GM08714 (cell line): ENCODE results near the gene PLBD1.

Experiments
- H3K4me3 ChIP-seq: fragments of 200-500 bp; sonication (Bioruptor generic); 2 replicates; pipeline ENCODE4 v1.5.1; 2014; ENCODE audit warnings: mild to moderate bottlenecking, low read length, inconsistent platforms
- ZNF274 ChIP-seq: IDR thresholded peaks from 2 replicates; pipeline ENCODE4 v1.6.1; 2012; ENCODE audit warnings: mild to moderate bottlenecking, low read depth, low read length

The PLBD1 gene, protein sequence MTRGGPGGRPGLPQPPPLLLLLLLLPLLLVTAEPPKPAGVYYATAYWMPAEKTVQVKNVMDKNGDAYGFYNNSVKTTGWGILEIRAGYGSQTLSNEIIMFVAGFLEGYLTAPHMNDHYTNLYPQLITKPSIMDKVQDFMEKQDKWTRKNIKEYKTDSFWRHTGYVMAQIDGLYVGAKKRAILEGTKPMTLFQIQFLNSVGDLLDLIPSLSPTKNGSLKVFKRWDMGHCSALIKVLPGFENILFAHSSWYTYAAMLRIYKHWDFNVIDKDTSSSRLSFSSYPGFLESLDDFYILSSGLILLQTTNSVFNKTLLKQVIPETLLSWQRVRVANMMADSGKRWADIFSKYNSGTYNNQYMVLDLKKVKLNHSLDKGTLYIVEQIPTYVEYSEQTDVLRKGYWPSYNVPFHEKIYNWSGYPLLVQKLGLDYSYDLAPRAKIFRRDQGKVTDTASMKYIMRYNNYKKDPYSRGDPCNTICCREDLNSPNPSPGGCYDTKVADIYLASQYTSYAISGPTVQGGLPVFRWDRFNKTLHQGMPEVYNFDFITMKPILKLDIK

DNA sequence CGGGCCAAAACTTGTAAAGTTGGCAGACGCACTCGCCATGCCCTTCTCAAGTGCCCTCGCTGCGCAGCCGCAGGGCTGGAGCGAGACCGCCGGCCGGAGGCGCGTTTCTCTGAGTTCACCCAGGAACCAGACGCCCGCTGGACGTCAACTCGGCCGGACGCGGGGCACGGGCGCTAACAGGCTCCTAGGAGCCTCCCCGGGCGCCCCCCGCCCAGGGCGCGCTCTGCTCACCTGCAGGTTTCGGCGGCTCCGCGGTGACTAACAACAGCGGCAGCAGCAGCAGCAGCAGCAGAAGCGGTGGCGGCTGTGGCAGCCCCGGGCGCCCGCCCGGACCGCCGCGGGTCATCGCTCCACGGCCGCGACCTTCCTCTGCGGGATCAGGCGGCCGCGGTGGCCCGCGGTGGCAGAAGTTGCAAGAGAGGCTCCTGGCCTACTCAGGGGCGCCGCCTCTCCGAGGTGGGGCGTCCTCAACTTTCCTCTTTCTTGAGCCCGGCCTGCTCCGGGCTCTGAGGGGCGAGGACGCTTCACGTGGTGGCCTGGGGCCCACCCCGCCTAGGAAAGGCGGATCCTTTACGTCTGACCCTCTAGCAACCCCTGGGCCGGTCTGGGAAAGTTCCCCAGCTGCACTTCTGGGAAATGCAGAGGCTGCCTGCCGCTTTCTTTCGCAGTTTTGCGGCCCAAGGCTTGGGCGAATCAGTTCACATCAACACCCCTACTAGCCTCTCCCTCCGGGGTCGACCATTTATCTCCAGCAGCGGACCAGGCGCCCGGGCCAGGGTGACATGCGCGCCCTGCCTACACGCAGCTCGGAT lies at the start of gene PLBD1:
TSS of gene PLBD1 (minus strand) at position 533 of the 812 bp plus-strand sequence. CDS start at position 346, 187 bp downstream.
- TF ChIP-seq ZNF274 = no peak
- H3K4me3 ChIP-seq = peak within 1 kb of the TSS; percentile 37; the same call in 1 of the 2 replicates

DNA sequence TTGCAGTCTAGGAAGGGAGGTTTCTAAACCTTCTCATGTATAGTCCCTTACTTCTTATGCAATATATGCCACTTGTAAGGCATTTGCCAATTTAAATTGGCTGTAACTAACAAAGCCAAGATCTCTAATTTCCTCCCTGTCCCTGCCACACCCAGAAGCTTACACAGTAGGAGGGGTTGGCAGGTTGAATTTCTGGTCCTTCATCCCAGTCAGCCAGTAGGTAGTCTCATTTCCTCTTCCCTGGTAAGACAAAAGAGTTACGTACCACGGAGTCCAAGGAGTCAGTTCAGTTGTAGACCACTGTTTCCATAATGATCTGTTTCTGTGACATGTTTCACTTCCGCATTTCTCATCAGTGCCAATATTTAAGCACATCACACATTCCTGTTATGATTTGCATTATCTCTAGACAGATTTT lies 47.0 kb upstream of the PLBD1 start:
- no peak for TF ChIP-seq ZNF274
- H3K4me3 ChIP-seq = peak overlapping the region; percentile 49; the same call in 1 of the 2 replicates

DNA sequence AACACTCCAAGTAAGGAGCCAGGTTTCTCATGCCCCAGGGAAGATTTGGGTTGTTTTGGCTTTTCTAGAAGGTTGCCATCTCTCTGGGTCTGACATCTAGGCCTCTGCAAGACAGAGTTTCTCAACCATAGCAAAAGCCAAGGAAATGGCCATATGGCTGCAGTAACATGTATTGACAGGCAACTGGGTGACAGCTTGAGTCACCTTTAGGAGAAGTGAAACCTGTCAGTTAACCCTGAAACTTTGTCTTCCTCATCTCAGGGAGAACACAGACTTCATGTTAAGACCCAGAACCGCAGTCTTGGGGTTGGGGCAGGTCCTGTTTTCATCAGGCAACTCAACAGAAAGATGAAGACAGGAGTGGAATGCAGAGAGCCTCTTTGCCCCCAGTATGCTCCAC lies 46.0 kb upstream of the PLBD1 start:
- H3K4me3 ChIP-seq = peak overlapping the region; percentile 29; the same call in 1 of the 2 replicates
- TF ChIP-seq ZNF274 = no peak

DNA sequence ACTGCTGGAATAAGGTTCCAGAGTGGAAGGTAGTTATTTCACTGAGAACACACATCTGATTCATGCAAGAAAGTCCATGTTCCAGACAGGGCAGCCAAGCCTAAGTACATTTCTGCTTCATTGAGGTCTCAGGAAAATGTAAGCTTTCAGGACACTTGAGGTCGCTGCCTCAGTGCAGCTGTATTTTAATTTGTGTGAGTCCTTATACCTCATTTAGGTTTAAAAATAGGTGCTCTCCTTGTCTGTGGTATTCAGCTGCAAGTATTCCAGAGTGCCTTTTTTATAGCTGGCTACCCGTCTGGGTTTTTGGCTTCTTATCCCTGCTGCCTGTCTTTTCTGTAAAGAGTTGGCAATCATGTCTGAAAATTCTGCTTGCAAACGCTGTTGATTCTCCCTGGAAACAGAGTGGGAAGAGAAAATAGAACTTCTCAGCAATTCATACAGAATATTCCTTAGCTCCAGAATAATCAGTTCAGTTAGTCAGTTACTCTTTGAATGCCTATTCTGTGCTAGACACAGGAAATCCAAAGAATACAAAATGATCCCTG lies 45.3 kb upstream of the PLBD1 start:
- no peak overlapping the region; the same call in 1 of the 2 replicates for H3K4me3 ChIP-seq
- no peak for TF ChIP-seq ZNF274

DNA sequence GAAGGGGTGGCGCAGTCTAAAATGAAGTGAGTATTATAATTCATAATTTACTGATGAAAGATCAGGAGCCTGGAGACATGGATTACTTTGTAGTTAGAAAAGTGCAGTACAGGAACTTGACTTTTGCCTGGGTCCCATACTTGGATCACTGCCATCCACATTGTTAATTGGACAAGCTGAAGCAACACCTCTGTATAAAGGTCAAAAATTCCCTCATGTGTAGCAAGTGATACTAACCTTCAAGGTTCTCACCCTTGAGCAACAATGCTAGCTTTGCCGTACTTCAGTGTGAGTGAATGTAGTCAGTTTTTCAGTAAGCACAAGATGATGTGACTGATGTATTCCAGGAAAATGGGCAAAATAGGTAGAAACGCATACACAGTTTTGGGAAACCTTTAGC lies 44.6 kb upstream of the PLBD1 start:
- no peak for TF ChIP-seq ZNF274
- no peak overlapping the region for H3K4me3 ChIP-seq

DNA sequence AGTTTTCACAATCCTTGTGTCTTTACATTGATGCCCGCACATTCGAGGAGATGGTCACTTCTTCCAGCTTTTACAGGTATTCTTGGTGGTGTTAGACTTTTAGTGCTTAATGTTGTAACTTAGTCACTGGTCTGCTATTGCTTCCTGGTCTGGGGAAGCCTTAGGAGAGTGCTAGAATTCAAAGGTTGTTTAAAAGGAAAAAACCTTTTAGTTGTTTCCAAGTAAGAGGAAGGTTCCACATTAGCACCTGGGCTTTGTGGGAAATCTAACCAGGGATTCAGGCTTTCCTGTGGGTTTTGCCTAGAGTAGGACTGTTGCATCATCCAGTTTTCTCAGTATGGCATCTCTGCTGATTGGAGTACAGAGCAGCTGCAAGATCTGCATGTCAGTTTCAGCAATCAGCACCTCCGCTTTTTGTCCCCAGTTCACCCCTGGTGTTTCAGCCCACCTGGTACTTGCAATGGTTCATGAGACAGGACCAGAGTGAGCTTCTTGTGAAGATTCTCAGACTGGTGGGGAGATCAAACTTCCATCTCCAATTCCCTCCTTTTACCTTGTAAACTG lies 44.0 kb upstream of the PLBD1 start:
- no peak overlapping the region for H3K4me3 ChIP-seq
- no peak for TF ChIP-seq ZNF274

DNA sequence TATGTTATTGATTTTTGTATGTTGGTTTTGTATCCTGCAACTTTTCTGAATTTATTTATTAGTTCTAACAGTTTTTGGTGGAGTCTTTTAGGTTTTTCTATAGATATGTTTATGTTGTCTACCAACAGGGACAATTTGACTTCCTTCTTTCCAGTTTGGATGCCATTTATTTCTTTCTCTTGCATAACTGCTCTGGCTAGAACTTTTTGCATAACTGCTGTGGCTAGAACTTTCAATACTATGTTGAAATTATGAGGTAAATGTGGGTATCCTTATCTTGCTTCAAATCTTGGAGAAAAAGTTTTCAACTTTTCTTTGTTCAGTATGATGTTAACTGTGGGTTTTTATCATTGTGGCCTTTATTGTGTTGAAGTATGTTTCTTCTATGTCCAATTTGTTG lies 39.9 kb upstream of the PLBD1 start:
- TF ChIP-seq ZNF274 = no peak
- no peak overlapping the region for H3K4me3 ChIP-seq

DNA sequence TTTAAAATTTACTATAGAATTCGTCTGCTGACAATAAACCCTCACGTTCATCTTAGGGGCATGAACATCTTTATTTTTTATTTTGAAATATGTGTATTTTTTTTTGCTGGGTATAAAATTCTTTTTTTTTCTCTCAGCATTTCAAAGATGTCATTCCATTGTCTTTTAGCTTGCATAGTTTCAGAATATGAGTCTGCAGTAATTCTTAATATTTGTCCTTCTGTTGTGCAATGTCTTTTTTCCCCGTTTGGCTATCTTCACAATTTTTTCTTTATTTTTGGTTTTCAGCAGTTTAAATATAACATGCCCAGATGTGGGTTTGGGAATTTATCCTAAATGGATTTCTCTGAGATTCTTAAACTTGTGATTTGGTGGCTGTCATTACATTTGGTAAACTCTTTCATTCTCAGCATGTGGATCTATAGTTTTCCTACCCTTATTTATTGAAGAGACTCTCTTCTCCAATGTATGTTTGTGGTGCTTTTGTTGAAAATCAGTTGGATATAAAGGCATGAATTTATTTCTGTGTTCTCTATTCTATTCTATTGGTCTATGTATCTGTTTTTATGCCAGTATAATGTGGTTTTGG lies 37.8 kb upstream of the PLBD1 start:
- no peak for TF ChIP-seq ZNF274
- H3K4me3 ChIP-seq = no peak overlapping the region

DNA sequence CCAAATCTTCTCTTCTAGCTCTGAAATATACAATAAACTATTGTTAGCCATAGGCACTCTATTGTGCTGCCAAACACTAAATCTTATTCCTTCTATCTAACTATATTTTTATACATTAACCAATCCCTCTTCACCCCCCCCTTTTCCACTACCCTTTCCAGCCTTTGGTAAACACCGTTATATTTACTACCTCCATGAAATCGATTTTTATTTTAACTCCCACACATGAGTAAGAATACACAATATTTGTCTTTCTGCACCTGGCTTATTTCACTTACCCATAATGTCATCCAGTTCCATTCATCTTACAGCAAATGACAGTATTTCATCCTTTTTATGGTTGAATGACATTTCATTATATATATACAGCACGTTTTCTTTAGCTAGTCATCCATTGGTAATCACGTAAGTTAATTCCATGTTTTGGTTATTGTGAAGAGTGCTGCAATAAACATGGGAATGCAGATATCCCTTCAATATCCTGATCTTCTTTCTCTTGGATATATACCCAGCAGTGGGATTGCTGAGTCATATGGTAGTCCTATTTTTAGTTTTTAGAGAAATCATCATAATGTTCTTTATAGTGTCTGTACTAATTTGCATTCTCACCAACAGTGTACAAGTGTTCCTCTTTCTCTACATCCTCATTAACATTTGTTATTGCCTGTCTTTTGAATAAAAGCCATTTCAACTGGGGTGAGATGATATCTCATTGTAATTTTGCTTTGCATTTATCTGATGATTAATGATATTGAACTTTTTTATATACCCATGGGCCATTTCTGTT lies 34.2 kb upstream of the PLBD1 start:
- TF ChIP-seq ZNF274 = no peak
- no peak overlapping the region for H3K4me3 ChIP-seq

DNA sequence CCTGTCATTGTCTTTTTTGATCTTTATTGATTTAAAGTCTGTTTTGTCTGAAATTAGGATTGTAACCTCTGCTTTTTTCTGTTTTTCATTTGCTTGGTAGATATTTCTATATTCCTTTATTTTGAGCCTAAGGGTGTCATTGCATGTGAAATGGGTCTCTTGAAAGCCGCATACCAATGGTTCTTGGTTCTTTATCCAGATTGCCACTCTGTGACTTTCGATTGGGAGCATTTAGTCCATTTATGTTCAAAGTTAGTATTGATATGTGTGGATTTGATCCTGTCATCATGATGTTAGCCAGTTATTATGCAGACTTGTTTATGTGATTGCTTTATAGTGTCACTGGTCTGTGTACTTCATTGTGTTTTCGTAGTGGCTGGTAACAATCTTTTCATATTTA lies 29.8 kb upstream of the PLBD1 start:
- no peak for TF ChIP-seq ZNF274
- H3K4me3 ChIP-seq = no peak overlapping the region

DNA sequence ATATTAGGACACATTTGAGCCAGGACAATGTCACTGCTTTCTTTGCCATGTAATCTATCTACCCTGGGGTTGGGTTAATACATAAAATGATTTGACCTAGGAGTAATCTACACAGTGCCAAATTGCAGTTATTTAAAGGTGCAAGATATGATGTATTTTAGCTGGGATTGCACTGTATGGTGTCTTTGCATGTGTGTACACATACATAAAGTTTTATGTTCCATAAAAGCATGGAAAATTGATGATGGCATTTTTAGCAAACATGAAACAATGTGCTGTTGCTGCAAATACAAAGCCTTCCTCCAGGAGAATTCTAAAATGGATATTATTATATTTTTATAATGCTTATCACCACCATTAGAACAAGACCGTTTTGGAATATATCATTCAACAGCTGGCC lies 24.0 kb upstream of the PLBD1 start:
- TF ChIP-seq ZNF274 = no peak

DNA sequence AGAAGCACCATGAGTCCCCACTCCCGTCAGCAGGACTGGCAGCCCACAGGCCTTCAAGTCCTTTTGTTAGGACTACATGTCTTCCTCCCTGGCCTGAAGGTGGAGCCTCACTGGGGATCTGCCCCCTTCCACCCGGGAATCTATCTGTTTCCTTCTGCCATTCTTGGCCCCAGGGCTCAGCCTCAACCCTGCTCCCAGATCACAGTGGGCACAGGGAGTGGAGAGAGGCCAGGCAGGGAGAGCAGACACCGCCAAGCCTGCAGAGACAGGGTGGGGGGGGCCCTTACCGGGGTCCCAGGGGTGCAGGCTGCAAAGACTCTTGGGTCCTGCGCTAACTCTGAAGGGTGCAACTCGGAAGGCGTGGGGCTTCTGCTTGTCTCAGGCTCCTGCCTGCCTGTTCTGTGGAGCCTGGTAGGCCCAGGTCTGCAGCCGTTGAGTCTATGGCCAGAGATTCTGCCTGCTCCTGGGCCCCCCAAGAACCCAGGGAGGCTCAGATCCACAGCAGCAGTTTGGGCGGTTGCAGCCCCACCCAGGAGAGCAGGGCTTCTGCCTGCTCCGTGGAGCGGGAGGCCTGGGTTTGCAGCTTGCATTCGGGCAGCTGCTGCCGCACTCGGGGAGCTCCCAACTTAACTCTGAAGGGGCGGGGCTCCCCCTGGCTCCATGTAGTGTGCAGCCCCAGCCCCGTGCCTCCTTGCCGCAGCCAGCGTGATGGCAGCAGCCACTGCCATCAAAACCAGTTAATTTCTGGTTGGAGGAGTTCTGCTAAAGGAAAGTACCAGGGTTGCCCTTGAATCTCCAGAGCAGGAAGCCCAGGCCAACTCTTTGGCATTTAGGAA lies 21.7 kb upstream of the PLBD1 start:
- no peak for TF ChIP-seq ZNF274
- H3K4me3 ChIP-seq = no peak overlapping the region

More for the DNA sequence above, 24.0 kb upstream of the PLBD1 start:
- H3K4me3 ChIP-seq = no peak overlapping the region

DNA sequence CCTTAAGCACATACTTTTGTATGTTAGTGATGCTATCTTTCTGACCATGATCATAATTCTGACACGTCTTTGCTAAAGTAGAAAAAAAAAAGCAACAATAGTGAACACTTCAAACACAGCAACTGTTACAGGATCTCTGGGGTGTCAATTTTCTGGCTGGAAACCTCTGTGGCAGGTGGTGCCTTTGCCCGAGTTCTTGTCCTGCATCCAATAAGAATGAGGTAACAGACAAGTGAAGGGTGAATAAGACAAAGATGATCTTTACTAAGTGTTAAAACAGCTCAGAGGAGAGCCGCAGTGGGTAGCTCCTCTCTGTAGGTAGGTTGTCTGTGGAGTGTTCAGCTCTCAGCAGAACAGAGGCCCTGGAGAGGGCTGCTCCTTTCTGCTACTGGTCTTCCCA lies 20.9 kb upstream of the PLBD1 start:
- no peak for TF ChIP-seq ZNF274
- no peak overlapping the region for H3K4me3 ChIP-seq
